GM18508 (cell line): Measurements from ENCODE around the gene DUOX1.
"Not testable (repeated sequence)": the region's sequence is repeated elsewhere in the genome, so short reads cannot be mapped to it uniquely, and the experiment has no call there.

Experiments used
- ATAC-seq: cut with Tn5 transposase; IDR thresholded peaks from one replicate; pipeline ENCODE4 v1.9.1; 2021; ENCODE audit warnings: moderate number of reproducible peaks; ENCODE audit not compliant: insufficient read depth, unreplicated experiment

Gene DUOX1

DNA sequence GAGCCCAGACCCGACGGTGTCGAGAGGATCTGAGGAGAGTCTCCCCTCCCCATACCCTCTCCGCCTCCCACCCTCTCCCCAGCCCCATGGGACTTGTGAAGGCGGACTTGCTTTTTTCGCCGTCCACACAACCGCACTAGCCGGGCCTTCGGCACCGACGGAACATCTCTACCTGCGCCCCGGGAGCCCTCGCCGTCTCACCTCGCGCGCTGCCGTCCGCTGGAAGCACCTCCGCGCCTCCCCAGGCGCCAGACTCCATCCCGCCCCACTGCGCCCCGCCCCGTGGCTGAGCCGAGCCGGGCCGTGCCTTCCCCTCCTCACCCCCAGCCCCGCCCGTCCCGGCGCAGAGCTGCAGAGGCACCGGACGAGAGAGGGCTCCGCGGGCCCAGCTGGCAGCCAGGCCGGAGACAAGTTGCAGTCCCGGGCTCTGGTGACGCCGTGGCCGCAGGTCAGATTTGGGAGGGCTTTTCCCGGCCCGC lies at the start of gene DUOX1, which contains the start of gene DUOXA1:
DUOX1 (plus strand) TSS at position 344 of the 479 bp plus-strand sequence. CDS start 1,973 bp downstream, outside the sequence.
DUOXA1 (minus strand) TSS at position 229 of the 479 bp plus-strand sequence. CDS start 6,865 bp downstream, outside the sequence.
- ATAC-seq: no peak

GRCh38 chr15:45080593-45080992 lies 49.2 kb upstream of the DUOX1 start:
- ATAC-seq: not testable (repeated sequence)

GRCh38 chr15:45082412-45082811 lies 47.4 kb upstream of the DUOX1 start:
- ATAC-seq: not testable (repeated sequence)

DNA sequence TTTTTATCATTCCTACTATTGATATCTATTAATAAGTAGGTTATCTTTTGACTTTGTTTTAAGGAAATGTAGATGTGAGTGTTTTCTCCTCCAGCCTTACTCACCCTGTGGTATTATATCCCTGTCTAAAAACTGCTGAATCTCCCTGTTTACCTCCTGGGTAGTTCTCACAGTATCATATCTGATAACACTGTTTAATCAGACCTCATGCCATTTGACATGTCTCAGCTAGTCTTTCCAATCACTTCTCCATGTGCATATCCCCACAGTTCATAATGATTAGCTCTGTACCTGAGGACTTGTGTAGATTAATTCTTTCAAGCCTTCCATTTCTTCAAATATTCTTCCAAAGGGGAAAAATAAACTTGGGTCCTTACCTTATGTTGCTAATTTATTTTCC lies 46.6 kb upstream of the DUOX1 start:
- ATAC-seq: no peak

DNA sequence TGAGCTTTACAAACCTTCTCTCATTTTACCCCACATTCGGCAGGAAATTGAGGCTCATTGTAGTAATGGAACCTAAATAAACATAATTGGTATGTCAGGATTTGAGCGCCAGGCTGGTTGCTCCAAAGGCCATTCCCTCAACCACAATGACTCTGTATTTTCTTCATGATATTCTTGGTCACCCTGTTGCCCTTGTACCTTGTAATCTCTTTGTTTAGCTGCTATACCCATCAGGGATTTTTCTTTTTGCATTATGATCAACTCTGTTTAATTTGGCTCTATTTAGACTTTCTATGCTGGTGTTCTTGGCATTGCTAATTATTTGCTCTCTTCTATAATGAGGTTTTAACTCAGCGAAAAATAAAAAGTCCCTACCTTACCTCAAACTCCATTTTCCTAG lies 45.6 kb upstream of the DUOX1 start:
- no peak for ATAC-seq

DNA sequence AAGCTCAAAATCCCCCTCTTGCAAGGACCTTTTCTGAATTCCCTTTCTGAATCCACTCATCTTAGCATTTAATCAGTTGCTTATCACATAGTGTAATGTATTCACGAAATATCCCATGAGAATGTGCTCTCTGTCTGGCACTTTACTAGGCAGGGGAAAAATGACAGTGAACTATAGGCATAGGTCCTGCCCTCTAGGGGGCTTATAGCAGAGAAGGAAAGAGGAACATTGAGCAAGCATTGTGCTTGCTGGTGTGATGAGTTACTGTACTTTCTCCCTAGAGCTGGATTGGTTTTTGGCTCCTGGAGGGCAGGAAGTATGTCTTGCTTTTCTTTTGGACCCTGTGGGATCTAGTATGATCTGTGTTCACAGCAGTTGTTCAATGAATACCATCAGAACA lies 42.3 kb upstream of the DUOX1 start:
- ATAC-seq: no peak

GRCh38 chr15:45088801-45089711 lies 40.7 kb upstream of the DUOX1 start:
- ATAC-seq: no peak

GRCh38 chr15:45089712-45090373 lies 40.0 kb upstream of the DUOX1 start:
- ATAC-seq: no peak

DNA sequence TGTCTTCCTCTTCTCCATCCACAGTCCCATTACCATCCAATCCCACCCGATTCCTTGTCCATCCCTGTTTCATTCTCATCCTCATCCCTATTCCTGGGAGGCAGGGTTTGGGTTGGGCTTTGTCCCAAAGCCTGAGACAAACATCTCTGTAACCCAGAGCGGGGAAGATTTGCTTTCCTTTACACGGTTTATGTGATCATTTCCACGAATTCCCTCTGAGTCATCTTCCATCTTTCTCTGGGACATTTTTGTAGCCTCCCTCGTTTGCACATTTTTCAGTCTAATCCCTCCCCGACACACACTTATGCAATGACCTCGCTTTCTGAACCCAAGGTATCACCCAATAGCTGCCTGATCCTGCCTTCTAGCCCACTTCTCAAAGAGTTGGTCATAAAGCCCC lies 38.6 kb upstream of the DUOX1 start:
- ATAC-seq: no peak

GRCh38 chr15:45091576-45091975 lies 38.2 kb upstream of the DUOX1 start:
- no peak for ATAC-seq

- no peak for ATAC-seq
These were observed 36.8 kb upstream of the DUOX1 start for GRCh38 chr15:45093013-45093412.

DNA sequence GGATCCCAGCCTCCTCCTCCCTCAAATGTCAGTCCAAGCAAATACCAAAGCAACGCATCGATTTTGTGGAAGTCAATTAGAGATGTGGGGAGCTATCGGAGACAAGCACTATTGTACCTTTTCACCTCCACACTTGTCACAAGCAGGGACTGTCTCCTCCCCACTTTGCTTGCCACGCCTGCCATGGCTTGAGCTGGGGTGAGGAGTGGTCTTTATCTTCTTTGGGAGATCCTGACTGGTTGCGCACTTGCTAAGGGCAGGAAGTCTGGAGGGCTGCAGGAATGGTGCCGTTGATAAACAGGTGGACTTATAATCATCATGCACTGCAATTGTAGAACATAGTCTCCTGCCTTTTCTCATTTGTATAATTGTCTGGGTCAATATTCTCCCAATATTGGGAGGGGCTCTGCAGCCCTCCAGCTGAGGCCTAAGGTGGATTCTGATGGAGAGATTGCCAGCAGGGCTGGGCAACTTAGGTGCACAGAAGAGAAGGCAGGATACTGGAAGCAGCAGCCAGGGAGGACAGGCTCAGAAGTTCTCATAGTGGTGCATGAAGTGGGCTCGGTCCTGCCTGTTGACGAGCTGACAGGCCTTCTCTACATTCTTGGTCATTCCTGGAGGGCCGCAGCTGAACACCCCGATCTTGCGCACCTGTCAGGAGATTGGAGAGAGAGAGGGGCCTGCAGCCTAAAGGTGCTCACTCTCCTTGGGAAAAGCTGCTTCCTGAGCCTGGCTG lies 36.0 kb upstream of the DUOX1 start:
- ATAC-seq: no peak

GRCh38 chr15:45094358-45094730 lies 35.5 kb upstream of the DUOX1 start:
- ATAC-seq: no peak

GRCh38 chr15:45095661-45096060 lies 34.1 kb upstream of the DUOX1 start:
- no peak for ATAC-seq

- ATAC-seq: no peak
These were observed 32.3 kb upstream of the DUOX1 start for GRCh38 chr15:45097466-45097865.

GRCh38 chr15:45099549-45100165 lies 30.1 kb upstream of the DUOX1 start:
- no peak for ATAC-seq

GRCh38 chr15:45100884-45101625 lies 28.7 kb upstream of the DUOX1 start:
- no peak for ATAC-seq

DNA sequence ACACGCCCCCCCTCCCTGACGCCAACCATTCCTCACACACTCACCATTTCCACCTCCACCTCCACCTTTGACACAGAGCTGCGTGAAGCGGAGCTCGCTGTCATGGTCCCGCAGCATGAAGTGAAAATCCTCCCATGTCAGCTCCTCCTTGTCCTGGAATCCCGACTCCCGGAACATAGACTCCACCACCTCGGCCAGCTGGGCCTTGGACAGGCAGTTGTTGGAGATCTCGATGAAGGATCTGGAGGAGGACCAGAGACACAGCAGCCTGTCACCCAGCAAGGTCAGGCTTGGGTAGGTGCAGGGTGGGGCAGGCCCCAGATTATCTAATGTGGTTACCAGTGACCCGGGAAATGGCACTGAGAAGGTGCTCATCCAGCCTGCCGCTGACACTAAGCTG lies 28.0 kb upstream of the DUOX1 start:
- no peak for ATAC-seq

DNA sequence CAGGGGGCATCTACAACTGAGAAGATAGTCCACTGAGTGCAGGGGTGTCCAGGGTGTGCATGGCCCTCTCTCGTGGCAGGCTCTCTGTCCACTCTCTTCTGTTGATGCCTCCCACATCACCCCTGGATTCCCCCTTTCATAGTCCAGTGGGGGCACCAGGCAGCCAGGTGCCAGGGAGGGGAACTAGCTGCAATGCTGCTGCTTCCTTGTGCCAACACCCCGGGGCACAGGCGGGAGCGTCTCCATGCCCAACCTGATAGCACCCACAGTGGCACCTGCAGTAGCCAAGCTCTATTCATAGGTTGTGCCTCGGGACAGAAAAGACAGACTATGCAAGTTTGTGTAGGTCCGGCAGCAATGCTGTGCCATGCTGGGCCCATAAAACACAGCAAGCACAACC lies 27.6 kb upstream of the DUOX1 start:
- no peak for ATAC-seq

DNA sequence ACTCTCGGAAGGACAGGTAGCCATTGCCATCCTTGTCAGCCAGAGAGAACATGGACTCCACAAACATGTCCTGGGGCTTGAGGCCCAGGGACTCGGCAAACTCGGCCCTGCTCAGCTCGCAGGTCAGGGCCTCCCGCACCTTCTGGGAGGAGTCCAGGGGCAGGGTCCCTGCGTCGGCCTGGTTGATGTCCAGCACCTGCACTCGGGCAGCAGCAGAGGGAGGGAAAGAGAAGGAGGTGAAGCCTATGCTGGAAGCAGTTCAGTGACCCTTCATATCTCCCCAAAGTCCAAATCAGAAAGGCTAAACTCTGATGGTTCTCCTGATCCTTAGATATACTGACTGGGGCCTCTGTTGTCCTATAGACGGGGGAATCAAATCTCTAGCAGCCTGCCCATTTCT lies 25.6 kb upstream of the DUOX1 start:
- not testable (repeated sequence) for ATAC-seq
